OCI-LY7 (cell line): ENCODE data around the gene CLPTM1.
A peak's percentile ranks its signal among the peaks of the same experiment; 100 is the strongest.

Source experiments
- EZH2phosphoT487 ChIP-seq: fragments of 200-600 bp; sonication (generic); IDR thresholded peaks from 2 replicates; pipeline ENCODE4 v1.6.1; 2018; ENCODE audit warnings: low read depth, borderline replicate concordance, mild to moderate bottlenecking, mixed run types, antibody characterized with exemption, low read length, moderate library complexity, mixed read lengths
- TF ChIP-seq, protein P1 (sequence below): fragments of 200-600 bp; sonication (generic); conservative IDR thresholded peaks from 2 replicates; pipeline ENCODE4 v1.5.1; 2014; ENCODE audit warnings: mild to moderate bottlenecking, antibody characterized with exemption, low read length, moderate library complexity, mixed read lengths

DNA sequence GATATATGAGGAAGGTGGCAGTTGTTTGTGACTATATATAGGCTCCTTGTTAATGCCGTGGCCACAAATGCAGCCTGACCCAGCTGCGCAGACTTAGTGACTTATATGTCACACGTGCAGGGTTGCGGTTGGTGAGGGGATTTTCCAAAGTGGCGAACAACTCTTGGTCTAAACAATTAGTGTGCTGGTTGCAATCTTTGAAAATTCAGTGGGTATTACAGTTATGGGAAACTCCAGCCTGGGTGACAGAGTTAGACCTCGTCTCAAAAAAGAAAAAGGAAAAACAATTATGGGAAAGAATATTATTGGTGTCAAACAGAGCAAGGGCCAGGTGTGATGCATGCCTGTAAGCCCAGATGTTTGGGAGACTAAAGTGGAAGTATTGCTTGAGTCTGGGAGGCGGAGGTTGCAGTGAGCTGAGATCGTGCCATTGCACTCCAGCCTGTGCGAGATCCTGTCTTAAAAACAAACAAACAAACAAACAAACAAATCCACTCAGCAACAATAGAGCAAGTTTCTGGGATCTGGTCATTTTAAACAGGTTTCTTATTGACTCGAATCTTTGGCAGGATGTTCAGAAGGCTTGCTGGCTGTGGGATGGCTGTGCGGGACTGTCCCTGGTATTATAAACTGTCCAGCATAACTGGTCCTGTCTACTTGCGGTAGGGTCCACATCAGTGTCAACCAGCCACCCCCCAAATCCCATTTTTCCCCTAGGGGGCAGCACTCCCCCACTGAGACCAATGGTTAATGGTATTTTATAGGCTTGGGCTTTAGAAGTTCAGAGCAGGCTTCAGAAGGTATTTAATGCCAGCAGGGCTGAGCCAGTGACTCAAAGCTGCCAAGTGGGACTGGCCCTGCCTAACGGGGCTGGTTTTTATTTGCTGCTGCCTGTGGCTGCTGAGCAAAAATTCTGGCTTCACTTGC lies 61.5 kb downstream of the CLPTM1 start:
- TF ChIP-seq, protein P1, sequence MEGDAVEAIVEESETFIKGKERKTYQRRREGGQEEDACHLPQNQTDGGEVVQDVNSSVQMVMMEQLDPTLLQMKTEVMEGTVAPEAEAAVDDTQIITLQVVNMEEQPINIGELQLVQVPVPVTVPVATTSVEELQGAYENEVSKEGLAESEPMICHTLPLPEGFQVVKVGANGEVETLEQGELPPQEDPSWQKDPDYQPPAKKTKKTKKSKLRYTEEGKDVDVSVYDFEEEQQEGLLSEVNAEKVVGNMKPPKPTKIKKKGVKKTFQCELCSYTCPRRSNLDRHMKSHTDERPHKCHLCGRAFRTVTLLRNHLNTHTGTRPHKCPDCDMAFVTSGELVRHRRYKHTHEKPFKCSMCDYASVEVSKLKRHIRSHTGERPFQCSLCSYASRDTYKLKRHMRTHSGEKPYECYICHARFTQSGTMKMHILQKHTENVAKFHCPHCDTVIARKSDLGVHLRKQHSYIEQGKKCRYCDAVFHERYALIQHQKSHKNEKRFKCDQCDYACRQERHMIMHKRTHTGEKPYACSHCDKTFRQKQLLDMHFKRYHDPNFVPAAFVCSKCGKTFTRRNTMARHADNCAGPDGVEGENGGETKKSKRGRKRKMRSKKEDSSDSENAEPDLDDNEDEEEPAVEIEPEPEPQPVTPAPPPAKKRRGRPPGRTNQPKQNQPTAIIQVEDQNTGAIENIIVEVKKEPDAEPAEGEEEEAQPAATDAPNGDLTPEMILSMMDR: peak; percentile 91
- no peak for TF ChIP-seq EZH2phosphoT487
